LNCAP (cell line): ENCODE data around the gene RBM20.

Experiments used
- CTCF ChIP-seq: fragments of 450-650 bp; IDR thresholded peaks from 2 replicates; pipeline ENCODE4 v1.5.1; 2017; ENCODE audit warnings: mild to moderate bottlenecking

The RBM20 gene

GRCh38 chr10:110684800-110685446 lies 40.8 kb downstream of the RBM20 start:
- no peak for TF ChIP-seq CTCF

- no peak for TF ChIP-seq CTCF
Measured at GRCh38 chr10:110686047-110686446, 41.9 kb downstream of the RBM20 start.

- no peak for TF ChIP-seq CTCF
Measured at GRCh38 chr10:110686949-110687348, 42.8 kb downstream of the RBM20 start.

- no peak for TF ChIP-seq CTCF
Measured at GRCh38 chr10:110687400-110687799, 43.3 kb downstream of the RBM20 start.

- TF ChIP-seq CTCF, result no peak
Measured at GRCh38 chr10:110691139-110691538, 47.0 kb downstream of the RBM20 start.

- no peak for TF ChIP-seq CTCF
Measured at GRCh38 chr10:110694263-110694662, 50.1 kb downstream of the RBM20 start.

GRCh38 chr10:110694820-110695538 lies 50.8 kb downstream of the RBM20 start:
- TF ChIP-seq CTCF, result no peak

GRCh38 chr10:110695539-110695886 lies 51.4 kb downstream of the RBM20 start:
- TF ChIP-seq CTCF, result no peak
